HG02588 (cell line): Measurements from ENCODE around the gene TRABD2B.

Experiments used
- ATAC-seq: cut with Tn5 transposase; IDR thresholded peaks from one replicate; pipeline ENCODE4 v1.9.1; 2021; ENCODE audit warnings: mild to moderate bottlenecking, moderate library complexity; ENCODE audit not compliant: unreplicated experiment

The TRABD2B gene

DNA sequence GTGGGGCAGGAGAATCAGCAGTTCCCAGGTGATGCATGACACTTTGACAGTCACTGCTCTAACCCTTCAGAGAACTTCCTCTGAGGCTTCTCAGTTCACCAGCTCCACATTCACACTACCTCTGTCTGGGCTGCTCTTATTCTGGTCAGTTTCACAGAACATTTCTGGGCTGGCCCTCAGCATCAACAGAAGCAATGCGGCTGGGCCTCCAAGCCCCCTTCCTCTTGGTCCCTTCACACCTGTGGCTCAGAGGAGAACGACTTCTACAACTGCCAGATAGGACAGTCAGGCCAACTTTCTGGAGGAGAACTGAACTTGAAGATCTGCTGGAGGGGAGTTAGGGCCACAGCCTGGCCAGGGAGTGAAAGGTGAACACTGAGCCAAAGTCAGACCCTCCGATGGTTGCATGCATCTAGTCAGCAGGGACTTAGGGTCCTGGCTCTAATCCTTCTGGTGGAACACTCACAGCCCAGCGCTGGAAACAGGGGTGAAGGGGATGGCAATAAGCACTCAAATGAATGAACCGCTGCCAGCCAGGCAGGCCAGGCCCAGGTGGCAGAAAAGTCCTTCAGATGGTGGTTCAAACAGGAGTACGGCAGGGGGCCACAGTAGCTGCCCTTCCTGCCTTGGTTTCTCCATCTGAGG is 285.2 kb downstream of the TRABD2B start:
- ATAC-seq: no peak

DNA sequence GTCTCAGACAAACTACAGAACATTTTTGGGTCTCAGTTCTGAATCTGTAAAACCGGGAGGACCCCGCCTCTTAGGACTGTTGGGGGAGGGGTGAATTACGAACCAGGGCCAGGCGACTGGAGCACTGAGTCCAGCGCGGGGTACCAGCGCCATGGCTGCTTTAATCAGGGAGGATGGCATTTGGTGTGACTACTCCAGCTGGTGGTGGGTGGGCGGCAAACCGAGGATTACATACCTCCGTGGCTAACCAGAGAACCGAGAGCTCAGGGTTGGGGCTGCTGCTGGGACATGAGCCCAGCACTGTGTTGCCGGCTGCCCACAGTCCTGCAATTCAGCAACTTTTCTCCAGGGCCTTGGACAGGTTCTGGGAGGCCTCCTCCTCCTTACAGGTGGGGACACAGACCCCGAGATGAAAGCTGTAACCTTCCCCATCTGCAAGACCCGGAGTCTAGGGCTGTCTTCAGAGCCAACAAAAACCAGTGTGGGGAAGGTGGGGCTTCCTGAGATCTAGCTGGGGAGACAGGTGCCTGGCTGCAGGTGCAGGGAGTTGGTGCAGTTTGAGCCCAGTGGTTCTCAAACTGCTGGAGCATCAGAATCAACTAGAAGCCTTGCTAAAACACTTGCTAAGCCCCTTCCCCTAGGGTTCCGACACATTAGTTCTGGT is 285.9 kb downstream of the TRABD2B start:
- no peak for ATAC-seq
